ENCODE measurements around the gene ACTR2.

GRCh38 chr2:65193446-65193845 lies 34.2 kb upstream of the ACTR2 start:
- TF ChIP-seq, protein P1, sequence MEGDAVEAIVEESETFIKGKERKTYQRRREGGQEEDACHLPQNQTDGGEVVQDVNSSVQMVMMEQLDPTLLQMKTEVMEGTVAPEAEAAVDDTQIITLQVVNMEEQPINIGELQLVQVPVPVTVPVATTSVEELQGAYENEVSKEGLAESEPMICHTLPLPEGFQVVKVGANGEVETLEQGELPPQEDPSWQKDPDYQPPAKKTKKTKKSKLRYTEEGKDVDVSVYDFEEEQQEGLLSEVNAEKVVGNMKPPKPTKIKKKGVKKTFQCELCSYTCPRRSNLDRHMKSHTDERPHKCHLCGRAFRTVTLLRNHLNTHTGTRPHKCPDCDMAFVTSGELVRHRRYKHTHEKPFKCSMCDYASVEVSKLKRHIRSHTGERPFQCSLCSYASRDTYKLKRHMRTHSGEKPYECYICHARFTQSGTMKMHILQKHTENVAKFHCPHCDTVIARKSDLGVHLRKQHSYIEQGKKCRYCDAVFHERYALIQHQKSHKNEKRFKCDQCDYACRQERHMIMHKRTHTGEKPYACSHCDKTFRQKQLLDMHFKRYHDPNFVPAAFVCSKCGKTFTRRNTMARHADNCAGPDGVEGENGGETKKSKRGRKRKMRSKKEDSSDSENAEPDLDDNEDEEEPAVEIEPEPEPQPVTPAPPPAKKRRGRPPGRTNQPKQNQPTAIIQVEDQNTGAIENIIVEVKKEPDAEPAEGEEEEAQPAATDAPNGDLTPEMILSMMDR (IDR thresholded peaks at IDR 0.05), result no peak
- TF ChIP-seq POLR2A (IDR thresholded peaks at IDR 0.05), result no peak

All from right lobe of liver (tissue), 4 donors.